Measurements from ENCODE around the gene GOLM1. TPM values are rescaled to one million over a fixed set of nuclear protein-coding genes. Genes with fewer than 3 reads are reported as not detected.

The GOLM1 gene
- total and polyA plus RNA-seq, 11 donors = 1.9 to 16.8 (median 3.8) TPM

GRCh38 chr9:85995097-85995496, 104.3 kb downstream of the GOLM1 start:
- intact Hi-C loops (cut with DNase I) = no loop called here
- no peaks in the 10 kb centered on the region for H3K4me1 ChIP-seq
- H3K27ac ChIP-seq = no peak overlapping the region
- H3K27me3 ChIP-seq = no peaks in the 10 kb centered on the region
- H3K36me3 ChIP-seq = peaks cover 0 to 55% (median 30%) of the 10 kb centered on the region in 9 donors
- TF ChIP-seq CTCF (IDR thresholded peaks at IDR 0.05) = no peak
- TF ChIP-seq POLR2A (IDR thresholded peaks at IDR 0.05) = no peak
- DNase-seq = no peak
- no peaks in the 10 kb centered on the region for H3K9me3 ChIP-seq
- H3K4me3 ChIP-seq = no peak overlapping the region
- ATAC-seq = no peak

- H3K9me3 ChIP-seq = no peaks in the 10 kb centered on the region
- H3K36me3 ChIP-seq = peaks cover 0 to 48% (median 27%) of the 10 kb centered on the region in 9 donors
- no peaks in the 10 kb centered on the region for H3K4me1 ChIP-seq
- H3K27me3 ChIP-seq = no peaks in the 10 kb centered on the region
- intact Hi-C loops (cut with DNase I) = no loop called here
- no peak overlapping the region for H3K4me3 ChIP-seq
- DNase-seq = no peak
- H3K27ac ChIP-seq = no peak overlapping the region
- 86 to 91% (median 88%) methylated on average over 2 of the region's 2 CpGs for WGBS, 4 donors
- ATAC-seq = no peak
- TF ChIP-seq CTCF (IDR thresholded peaks at IDR 0.05) (no peak), POLR2A (IDR thresholded peaks at IDR 0.05) (no peak)
Measured at GRCh38 chr9:85994191-85994590, 105.2 kb downstream of the GOLM1 start.

- 77 to 89% (median 87%) methylated on average over 3 of the region's 3 CpGs for WGBS, 4 donors
- ATAC-seq = no peak
- DNase-seq = no peak
Measured at GRCh38 chr9:85987236-85987635, 112.1 kb downstream of the GOLM1 start.

GRCh38 chr9:85984457-85984856, 114.9 kb downstream of the GOLM1 start:
- peaks cover 0 to 21% (median 0%) of the 10 kb centered on the region in 12 donors for H3K4me1 ChIP-seq
- H3K4me3 ChIP-seq = no peak overlapping the region
- ATAC-seq (no peak), DNase-seq (no peak)
- H3K9me3 ChIP-seq = no peaks in the 10 kb centered on the region
- peaks cover 0 to 52% (median 39%) of the 10 kb centered on the region in 9 donors for H3K36me3 ChIP-seq
- intact Hi-C loops (cut with DNase I) = no loop called here
- WGBS, 4 donors = 94 to 99% (median 98%) methylated on average over 2 of the region's 2 CpGs
- H3K27me3 ChIP-seq = no peaks in the 10 kb centered on the region
- H3K27ac ChIP-seq = no peak overlapping the region
- TF ChIP-seq CTCF (IDR thresholded peaks at IDR 0.05) (no peak), POLR2A (IDR thresholded peaks at IDR 0.05) (no peak)

More at GRCh38 chr9:85987236-85987635, 112.1 kb downstream of the GOLM1 start:
- Histone ChIP-seq H3K9me3 (no peaks in the 10 kb centered on the region), H3K27me3 (no peaks in the 10 kb centered on the region), H3K36me3 (peaks cover 0 to 40% (median 17%) of the 10 kb centered on the region in 9 donors), H3K4me1 (peaks cover 0 to 11% (median 0%) of the 10 kb centered on the region in 12 donors), H3K4me3 (no peak overlapping the region), H3K27ac (no peak overlapping the region)
- intact Hi-C loops (cut with DNase I) = no loop called here
- TF ChIP-seq CTCF (IDR thresholded peaks at IDR 0.05) (no peak), POLR2A (IDR thresholded peaks at IDR 0.05) (no peak)

Data from heart left ventricle (tissue), 16 donors.